ENCODE measurements around the gene FGFR4.

DNA sequence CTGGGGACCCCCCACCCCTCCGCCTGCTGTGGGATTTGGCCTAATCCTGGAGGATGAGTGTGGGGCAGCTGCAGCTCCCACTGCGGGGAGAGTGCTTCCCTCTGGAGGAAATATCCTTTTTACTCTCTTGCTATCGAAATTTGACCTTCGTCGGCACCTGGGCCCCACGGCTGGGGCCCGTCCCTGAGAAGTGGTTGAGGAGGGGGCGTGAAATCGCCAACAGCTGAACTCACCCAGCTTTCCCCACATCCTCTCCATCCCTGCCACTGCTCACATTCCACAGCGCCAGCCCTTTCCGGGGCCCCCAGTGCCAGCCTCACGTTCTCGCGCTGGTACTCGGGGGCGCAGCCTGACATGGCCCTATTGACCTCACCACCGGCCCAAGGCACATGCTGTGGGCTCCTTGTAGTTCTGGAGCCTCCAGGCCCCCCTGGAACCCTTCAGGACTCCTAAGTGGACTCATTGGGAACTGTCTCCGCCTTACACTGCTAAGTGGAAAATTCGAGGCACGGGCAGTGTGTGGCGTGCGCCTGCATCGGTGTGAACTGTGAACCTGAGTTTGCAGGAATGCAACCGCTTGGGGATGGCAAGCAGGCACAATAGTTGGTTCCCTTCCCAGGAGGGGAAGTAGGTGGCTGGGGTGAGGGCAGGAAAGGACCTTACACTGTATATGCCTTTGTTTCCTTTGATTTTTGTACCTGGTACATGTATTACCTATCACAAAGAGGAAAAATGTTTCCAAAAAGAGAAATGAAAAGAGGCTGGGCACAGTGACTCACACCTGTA, 19.2 kb downstream of the FGFR4 start:
- TF ChIP-seq POLR2A (IDR thresholded peaks at IDR 0.05; ENCODE audit: low read length) (no peak), GATA1 (IDR thresholded peaks at IDR 0.05; ENCODE audit: low read depth, low read length) (no peak)

Measured in erythroblast (primary cell).